Esophagus muscularis mucosa (tissue), 3 donors: ENCODE results near the gene LIMCH1.

ENCODE experiments used
- POLR2A ChIP-seq: fragments of 450-650 bp; IDR thresholded peaks from one replicate; pipeline ENCODE4 v1.6.1; 2017; ENCODE audit warnings: antibody characterized with exemption, moderate library complexity, mild to moderate bottlenecking, low read depth
- TF ChIP-seq, protein P1 (sequence below), 3 experiments: fragments of 200-600 bp in 2 of 3; fragments of 450-650 bp in 1 of 3; sonication (generic) in 2 of 3; IDR thresholded peaks; one replicate each; pipeline ENCODE4 v1.5.1; 2017 to 2019; ENCODE audit warnings: antibody characterized with exemption in 3 of 3, mild to moderate bottlenecking in 2 of 3, moderate library complexity in 1 of 3

- TF ChIP-seq, protein P1, sequence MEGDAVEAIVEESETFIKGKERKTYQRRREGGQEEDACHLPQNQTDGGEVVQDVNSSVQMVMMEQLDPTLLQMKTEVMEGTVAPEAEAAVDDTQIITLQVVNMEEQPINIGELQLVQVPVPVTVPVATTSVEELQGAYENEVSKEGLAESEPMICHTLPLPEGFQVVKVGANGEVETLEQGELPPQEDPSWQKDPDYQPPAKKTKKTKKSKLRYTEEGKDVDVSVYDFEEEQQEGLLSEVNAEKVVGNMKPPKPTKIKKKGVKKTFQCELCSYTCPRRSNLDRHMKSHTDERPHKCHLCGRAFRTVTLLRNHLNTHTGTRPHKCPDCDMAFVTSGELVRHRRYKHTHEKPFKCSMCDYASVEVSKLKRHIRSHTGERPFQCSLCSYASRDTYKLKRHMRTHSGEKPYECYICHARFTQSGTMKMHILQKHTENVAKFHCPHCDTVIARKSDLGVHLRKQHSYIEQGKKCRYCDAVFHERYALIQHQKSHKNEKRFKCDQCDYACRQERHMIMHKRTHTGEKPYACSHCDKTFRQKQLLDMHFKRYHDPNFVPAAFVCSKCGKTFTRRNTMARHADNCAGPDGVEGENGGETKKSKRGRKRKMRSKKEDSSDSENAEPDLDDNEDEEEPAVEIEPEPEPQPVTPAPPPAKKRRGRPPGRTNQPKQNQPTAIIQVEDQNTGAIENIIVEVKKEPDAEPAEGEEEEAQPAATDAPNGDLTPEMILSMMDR (IDR thresholded peaks at IDR 0.05), result no peak
- TF ChIP-seq POLR2A, result no peak
Observed at GRCh38 chr4:41714364-41715000, 176.5 kb downstream of the LIMCH1 start.
